ENCODE data around the gene GRP. TPM values are rescaled to one million over a fixed set of nuclear protein-coding genes. Genes with fewer than 3 reads are reported as not detected.

GRP gene
- total RNA-seq, 1 donor from 2014 or later: not detected

DNA sequence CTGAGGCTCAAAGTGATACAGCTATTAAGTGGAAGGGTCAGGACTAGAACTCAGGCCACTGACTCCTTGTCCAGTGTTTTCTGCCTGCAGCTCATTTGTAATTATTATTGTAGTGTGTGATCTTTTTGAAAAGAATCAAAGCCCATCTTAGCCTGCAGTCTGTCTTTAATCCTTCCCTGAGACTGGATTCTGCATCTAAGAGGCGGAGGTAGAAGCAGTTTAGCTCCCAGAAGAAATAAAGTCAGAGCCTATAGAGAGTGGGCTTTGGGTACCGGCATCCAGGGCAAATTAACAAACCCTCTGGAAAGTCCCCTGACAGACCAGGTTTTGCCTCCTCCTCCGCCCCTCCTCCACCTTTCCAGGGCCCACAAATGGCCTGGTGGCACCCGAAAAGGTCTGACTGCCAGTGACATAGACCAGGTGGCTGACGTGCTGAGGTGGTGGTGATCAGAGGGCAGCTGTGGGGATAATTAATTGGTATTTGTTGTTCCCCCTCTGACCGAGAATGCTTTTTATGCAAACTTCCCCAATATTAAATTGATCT, 55.5 kb downstream of the GRP start:
- H3K36me3 ChIP-seq: no peaks in the 10 kb centered on the region
- no peak overlapping the region for H3K27ac ChIP-seq (replicated peaks)
- peaks cover 22% of the 10 kb centered on the region for H3K4me1 ChIP-seq
- no peak for DNase-seq
- H3K4me3 ChIP-seq: no peak overlapping the region
- intact Hi-C loops (cut with micrococcal nuclease): no loop called here
- H3K9me3 ChIP-seq (replicated peaks): no peaks in the 10 kb centered on the region
- TF ChIP-seq, protein P1, sequence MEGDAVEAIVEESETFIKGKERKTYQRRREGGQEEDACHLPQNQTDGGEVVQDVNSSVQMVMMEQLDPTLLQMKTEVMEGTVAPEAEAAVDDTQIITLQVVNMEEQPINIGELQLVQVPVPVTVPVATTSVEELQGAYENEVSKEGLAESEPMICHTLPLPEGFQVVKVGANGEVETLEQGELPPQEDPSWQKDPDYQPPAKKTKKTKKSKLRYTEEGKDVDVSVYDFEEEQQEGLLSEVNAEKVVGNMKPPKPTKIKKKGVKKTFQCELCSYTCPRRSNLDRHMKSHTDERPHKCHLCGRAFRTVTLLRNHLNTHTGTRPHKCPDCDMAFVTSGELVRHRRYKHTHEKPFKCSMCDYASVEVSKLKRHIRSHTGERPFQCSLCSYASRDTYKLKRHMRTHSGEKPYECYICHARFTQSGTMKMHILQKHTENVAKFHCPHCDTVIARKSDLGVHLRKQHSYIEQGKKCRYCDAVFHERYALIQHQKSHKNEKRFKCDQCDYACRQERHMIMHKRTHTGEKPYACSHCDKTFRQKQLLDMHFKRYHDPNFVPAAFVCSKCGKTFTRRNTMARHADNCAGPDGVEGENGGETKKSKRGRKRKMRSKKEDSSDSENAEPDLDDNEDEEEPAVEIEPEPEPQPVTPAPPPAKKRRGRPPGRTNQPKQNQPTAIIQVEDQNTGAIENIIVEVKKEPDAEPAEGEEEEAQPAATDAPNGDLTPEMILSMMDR (IDR thresholded peaks at IDR 0.05; ENCODE audit: borderline replicate concordance): no peak
- H3K27me3 ChIP-seq (ENCODE audit: low read depth): no peaks in the 10 kb centered on the region

DNA sequence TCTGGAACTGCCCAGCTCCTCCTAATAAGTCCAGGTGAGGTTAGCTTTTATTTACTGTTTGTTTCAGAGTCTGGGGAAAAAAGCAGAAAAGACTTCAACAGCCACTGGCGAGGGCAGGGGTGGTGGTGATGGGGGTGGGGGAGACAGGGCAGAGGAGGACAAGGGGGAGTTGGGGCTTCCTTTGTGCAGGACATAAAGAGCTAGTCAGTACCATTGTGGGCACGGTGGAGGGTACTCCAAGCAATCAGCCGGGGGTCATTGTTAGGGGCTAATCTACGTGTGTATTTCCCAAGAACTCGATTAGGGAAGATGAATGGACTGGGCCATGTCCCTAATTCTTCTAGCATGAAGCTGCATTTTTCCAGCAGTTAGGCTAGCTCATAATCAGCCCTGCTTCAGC, 56.1 kb downstream of the GRP start:
- Histone ChIP-seq H3K27me3 (ENCODE audit: low read depth) (no peaks in the 10 kb centered on the region), H3K4me3 (no peak overlapping the region), H3K36me3 (no peaks in the 10 kb centered on the region), H3K27ac (replicated peaks) (no peak overlapping the region), H3K4me1 (peaks cover 22% of the 10 kb centered on the region), H3K9me3 (replicated peaks) (no peaks in the 10 kb centered on the region)
- TF ChIP-seq, protein P1 (IDR thresholded peaks at IDR 0.05; ENCODE audit: borderline replicate concordance): no peak
- DNase-seq: no peak
- intact Hi-C loops (cut with micrococcal nuclease): no loop called here

GRCh38 chr18:59278793-59279192, 58.8 kb downstream of the GRP start:
- no peaks in the 10 kb centered on the region for H3K36me3 ChIP-seq
- TF ChIP-seq, protein P1 (IDR thresholded peaks at IDR 0.05; ENCODE audit: borderline replicate concordance): no peak
- no peak overlapping the region for H3K4me3 ChIP-seq
- no peaks in the 10 kb centered on the region for H3K9me3 ChIP-seq (replicated peaks)
- H3K4me1 ChIP-seq: peaks cover 5% of the 10 kb centered on the region
- no peaks in the 10 kb centered on the region for H3K27me3 ChIP-seq (ENCODE audit: low read depth)
- no peak overlapping the region for H3K27ac ChIP-seq (replicated peaks)
- DNase-seq: no peak
- intact Hi-C loops (cut with micrococcal nuclease): no loop called here

GRCh38 chr18:59279193-59279592, 59.2 kb downstream of the GRP start:
- H3K9me3 ChIP-seq (replicated peaks): no peaks in the 10 kb centered on the region
- intact Hi-C loops (cut with micrococcal nuclease): no loop called here
- TF ChIP-seq, protein P1 (IDR thresholded peaks at IDR 0.05; ENCODE audit: borderline replicate concordance): no peak
- peaks cover 1% of the 10 kb centered on the region for H3K4me1 ChIP-seq
- no peaks in the 10 kb centered on the region for H3K36me3 ChIP-seq
- H3K27me3 ChIP-seq (ENCODE audit: low read depth): no peaks in the 10 kb centered on the region
- DNase-seq: no peak
- H3K4me3 ChIP-seq: no peak overlapping the region
- H3K27ac ChIP-seq (replicated peaks): no peak overlapping the region

GRCh38 chr18:59279722-59280121, 59.8 kb downstream of the GRP start:
- no peaks in the 10 kb centered on the region for H3K9me3 ChIP-seq (replicated peaks)
- intact Hi-C loops (cut with micrococcal nuclease): no loop called here
- no peaks in the 10 kb centered on the region for H3K27me3 ChIP-seq (ENCODE audit: low read depth)
- H3K27ac ChIP-seq (replicated peaks): no peak overlapping the region
- no peaks in the 10 kb centered on the region for H3K36me3 ChIP-seq
- no peak for DNase-seq
- TF ChIP-seq, protein P1 (IDR thresholded peaks at IDR 0.05; ENCODE audit: borderline replicate concordance): no peak
- H3K4me3 ChIP-seq: no peak overlapping the region
- no peaks in the 10 kb centered on the region for H3K4me1 ChIP-seq

Other genes with a start within 250 kb of the GRP start
- gene SEC11C, start 80.3 kb upstream of the GRP start, total RNA-seq: 24.4 TPM
- not detected for gene RAX, start 53.3 kb downstream of the GRP start, total RNA-seq
- gene CPLX4, start 98.5 kb downstream of the GRP start, total RNA-seq: not detected
- 56.8 TPM for gene LMAN1, start 139.1 kb downstream of the GRP start, total RNA-seq